Measurements from ENCODE around the gene ZBED1. TPM values are rescaled to one million over a fixed set of nuclear protein-coding genes. Genes with fewer than 3 reads are reported as not detected.

Gene ZBED1
- polyA plus RNA-seq, 4 donors = 40.9 to 57.4 (median 44.8) TPM

Other genes with a start within 250 kb of the ZBED1 start
- gene DHRSX, start within 50 bp of the ZBED1 start, polyA plus RNA-seq (ENCODE audit: insufficient read length in 4 of 4) = 10 to 100 TPM; 28.0 to 35.1 (median 28.7) TPM
- gene CD99, start 190.3 kb upstream of the ZBED1 start, polyA plus RNA-seq (ENCODE audit: insufficient read length in 4 of 4) = 100 to 1,000 TPM; 201 to 291 (median 209) TPM